ENCODE results near the gene HLA-DMA. TPM values are rescaled to one million over a fixed set of nuclear protein-coding genes. Genes with fewer than 3 reads are reported as not detected.
A peak's percentile ranks its signal among the peaks of the same experiment; 100 is the strongest.

Gene HLA-DMA
- total and polyA plus RNA-seq, 3 donors from 2014 or later: 10.1 to 54.5 (median 19.8) TPM

DNA sequence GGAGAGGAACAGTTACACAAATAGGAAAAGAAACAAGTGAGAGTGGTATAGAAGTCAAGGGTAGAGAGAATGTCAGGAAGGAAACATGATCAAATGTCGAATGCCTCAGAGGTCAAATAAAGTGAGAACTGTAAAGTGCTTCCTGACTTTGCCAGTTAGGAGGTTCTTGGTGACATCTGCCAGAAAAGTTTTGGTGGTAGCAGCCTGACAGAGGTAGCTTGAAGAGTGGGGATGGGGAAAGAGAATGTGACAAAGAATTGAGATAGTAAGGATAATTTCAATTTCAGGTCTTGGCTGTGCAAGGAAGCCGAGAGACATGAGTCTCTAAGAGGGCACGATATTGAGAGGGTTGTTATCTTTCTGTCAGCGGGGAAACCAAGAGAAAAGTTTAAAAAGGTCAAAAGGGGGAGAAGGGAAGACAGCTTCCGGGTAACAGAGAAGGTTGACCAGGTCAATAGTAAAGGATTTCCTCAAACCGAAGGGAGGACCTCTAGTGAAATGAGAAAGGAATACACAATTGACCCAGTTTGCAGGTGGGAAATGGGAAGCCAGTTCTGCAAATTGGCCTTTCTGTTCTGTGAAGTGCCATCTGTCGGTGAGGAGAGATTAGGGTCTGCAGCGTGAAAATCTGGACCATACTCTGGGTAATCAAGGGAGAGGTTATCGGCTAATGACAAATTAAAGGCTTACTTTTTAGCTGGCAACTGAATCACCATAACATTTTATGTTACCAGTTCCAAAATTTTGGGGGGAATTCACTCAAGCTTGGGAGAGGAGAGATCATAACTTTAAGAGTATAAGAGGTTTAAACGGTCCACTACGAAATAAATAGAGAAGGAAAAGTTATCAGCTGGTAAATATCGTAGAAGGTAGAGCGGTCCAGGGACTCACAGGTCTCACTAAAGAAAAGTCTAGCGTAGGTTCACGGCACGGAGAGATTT is 14.5 kb upstream of the HLA-DMA start:
- intact Hi-C loops (cut with DNase I; ENCODE audit: low total_unique reads): no loop called here
- peaks cover 26% of the 10 kb centered on the region for H3K4me1 ChIP-seq
- H3K27ac ChIP-seq: peak overlapping the region; percentile 99
- no peak for DNase-seq
- WGBS, 2 donors: 3 to 4% methylated on average over 16 of the region's 16 CpGs
- no peak for TF ChIP-seq POLR2A (IDR thresholded peaks at IDR 0.05)
- TF ChIP-seq, protein P1, sequence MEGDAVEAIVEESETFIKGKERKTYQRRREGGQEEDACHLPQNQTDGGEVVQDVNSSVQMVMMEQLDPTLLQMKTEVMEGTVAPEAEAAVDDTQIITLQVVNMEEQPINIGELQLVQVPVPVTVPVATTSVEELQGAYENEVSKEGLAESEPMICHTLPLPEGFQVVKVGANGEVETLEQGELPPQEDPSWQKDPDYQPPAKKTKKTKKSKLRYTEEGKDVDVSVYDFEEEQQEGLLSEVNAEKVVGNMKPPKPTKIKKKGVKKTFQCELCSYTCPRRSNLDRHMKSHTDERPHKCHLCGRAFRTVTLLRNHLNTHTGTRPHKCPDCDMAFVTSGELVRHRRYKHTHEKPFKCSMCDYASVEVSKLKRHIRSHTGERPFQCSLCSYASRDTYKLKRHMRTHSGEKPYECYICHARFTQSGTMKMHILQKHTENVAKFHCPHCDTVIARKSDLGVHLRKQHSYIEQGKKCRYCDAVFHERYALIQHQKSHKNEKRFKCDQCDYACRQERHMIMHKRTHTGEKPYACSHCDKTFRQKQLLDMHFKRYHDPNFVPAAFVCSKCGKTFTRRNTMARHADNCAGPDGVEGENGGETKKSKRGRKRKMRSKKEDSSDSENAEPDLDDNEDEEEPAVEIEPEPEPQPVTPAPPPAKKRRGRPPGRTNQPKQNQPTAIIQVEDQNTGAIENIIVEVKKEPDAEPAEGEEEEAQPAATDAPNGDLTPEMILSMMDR (IDR thresholded peaks at IDR 0.05): peak; percentile 30 to 49 (median 39)
- no peaks in the 10 kb centered on the region for H3K36me3 ChIP-seq (ENCODE audit: low read depth, missing control alignments)
- H3K27me3 ChIP-seq: no peaks in the 10 kb centered on the region
- H3K9me3 ChIP-seq: no peaks in the 10 kb centered on the region
- peak overlapping the region; percentile 82 to 88 for H3K4me3 ChIP-seq

DNA sequence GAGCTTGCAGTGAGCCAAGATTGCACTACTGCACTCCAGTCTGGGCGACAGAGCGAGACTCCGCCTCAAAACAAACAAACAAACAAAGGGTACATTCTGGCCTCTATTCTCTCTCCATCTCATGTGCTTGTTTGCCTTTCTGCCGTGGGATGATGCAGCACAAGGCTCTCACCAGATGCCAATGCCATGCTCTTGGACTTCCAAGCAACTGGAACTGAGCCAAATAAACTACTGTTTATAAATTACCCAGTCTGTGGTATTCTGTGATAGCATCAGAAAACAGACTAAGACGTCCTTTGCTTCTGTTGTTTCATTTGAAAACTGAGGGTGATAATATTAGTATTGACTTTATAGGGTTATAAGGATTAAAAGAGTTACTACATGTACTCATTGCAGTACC is 11.9 kb upstream of the HLA-DMA start:
- peak overlapping the region in 1 of 2 donors; percentile 4 for H3K27ac ChIP-seq
- intact Hi-C loops (cut with DNase I; ENCODE audit: low total_unique reads): no loop called here
- WGBS, 2 donors: 67 to 86% methylated on average over 5 of the region's 5 CpGs

DNA sequence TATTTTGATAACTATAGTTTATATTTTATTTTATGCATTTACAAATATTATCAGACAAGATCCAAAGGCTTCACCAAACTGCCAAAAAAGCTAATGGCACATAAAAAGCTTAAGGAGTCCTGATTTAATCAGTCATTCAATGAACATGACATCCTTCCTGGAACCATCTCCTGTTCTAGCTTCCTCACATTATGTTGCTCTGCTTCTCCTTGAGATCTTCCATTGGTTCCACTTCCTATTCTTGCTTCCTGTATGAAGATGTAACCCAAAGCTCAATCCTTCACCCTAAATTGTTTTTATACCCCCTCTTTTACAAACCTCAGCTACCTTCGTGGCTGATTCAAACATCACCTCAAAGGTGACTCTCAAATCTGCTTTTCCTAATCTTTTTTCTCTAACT is 11.0 kb upstream of the HLA-DMA start:
- WGBS, 2 donors: 50 to 67% methylated on average over 1 of the region's 1 CpG
- H3K27ac ChIP-seq: peak overlapping the region in 1 of 2 donors; percentile 4
- H3K4me3 ChIP-seq: no peak overlapping the region
- DNase-seq: no peak
- H3K27me3 ChIP-seq: no peaks in the 10 kb centered on the region
- peaks cover 26% of the 10 kb centered on the region for H3K4me1 ChIP-seq
- H3K36me3 ChIP-seq (ENCODE audit: low read depth, missing control alignments): no peaks in the 10 kb centered on the region
- TF ChIP-seq, protein P1 (IDR thresholded peaks at IDR 0.05): no peak
- TF ChIP-seq POLR2A (IDR thresholded peaks at IDR 0.05): no peak
- no peaks in the 10 kb centered on the region for H3K9me3 ChIP-seq
- intact Hi-C loops (cut with DNase I; ENCODE audit: low total_unique reads): no loop called here

More for the DNA sequence above, 11.9 kb upstream of the HLA-DMA start:
- no peaks in the 10 kb centered on the region for H3K27me3 ChIP-seq
- DNase-seq: no peak
- H3K4me3 ChIP-seq: no peak overlapping the region
- no peaks in the 10 kb centered on the region for H3K9me3 ChIP-seq
- no peaks in the 10 kb centered on the region for H3K36me3 ChIP-seq (ENCODE audit: low read depth, missing control alignments)
- H3K4me1 ChIP-seq: peaks cover 26% of the 10 kb centered on the region
- TF ChIP-seq, protein P1 (IDR thresholded peaks at IDR 0.05): no peak
- no peak for TF ChIP-seq POLR2A (IDR thresholded peaks at IDR 0.05)

DNA sequence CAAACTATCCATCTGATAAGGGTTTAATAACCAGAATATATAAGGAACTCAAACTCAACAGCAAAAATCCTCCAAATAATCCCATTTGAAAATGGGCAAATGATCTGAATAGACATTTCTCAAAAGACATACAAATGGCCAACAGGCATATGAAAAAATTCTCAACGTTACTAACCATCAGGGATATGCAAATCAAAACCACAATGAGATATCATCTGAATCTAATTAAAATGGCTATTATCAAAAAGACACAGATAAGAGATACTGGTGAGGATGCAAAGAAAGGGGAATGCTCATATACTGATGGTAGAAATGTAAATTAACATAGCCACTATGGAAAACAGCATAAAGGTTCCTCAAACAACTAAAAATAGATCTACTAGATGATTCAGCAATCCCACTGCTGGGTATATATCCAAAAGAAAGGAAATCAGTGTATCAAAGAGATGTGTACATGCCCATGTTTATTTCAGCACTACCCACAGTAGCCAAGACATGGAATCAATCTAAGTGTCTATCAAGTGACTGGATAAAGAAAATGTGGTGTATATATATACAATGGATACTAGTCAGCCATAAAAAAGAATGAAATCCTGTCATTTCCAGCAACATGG is 9.4 kb upstream of the HLA-DMA start:
- no peak overlapping the region for H3K27ac ChIP-seq
- no peak overlapping the region for H3K4me3 ChIP-seq
- H3K36me3 ChIP-seq (ENCODE audit: low read depth, missing control alignments): no peaks in the 10 kb centered on the region
- intact Hi-C loops (cut with DNase I; ENCODE audit: low total_unique reads): no loop called here
- TF ChIP-seq, protein P1 (IDR thresholded peaks at IDR 0.05): no peak
- no peak for TF ChIP-seq POLR2A (IDR thresholded peaks at IDR 0.05)
- no peaks in the 10 kb centered on the region for H3K9me3 ChIP-seq
- H3K27me3 ChIP-seq: no peaks in the 10 kb centered on the region
- 75 to 90% methylated on average over 1 of the region's 1 CpG for WGBS, 2 donors
- no peak for DNase-seq
- H3K4me1 ChIP-seq: peaks cover 26% of the 10 kb centered on the region
